Activated CD8-positive, alpha-beta memory T cell treated with anti-CD3 and anti-CD28 coated beads for 36 hours (primary cell): ENCODE data around the gene ARL5C. TPM values are rescaled to one million over a fixed set of nuclear protein-coding genes. Genes with fewer than 3 reads are reported as not detected.

Source experiments
- total RNA-seq, 2 experiments: library from RNA; stranded (reverse); gene quantifications; one replicate each; pipeline ENCODE4 v1.2.3, GENCODE V29; 2021

Gene ARL5C
- total RNA-seq, 2 experiments from 2014 or later = not detected

Other genes with a start within 250 kb of the ARL5C start
- not detected for gene FBXO47, start 198.8 kb downstream of the ARL5C start, total RNA-seq
- gene PLXDC1, start 14.5 kb downstream of the ARL5C start, total RNA-seq = 1 to 10 TPM in 1 of 2 experiments, under 1 TPM in 1; 0.71 to 1.1 TPM
- 10 to 100 TPM; 16.9 to 17.4 TPM for gene CACNB1, start 31.5 kb upstream of the ARL5C start, total RNA-seq
- gene RPL19, start 34.1 kb upstream of the ARL5C start, total RNA-seq = 1,000 to 10,000 TPM; 2,967 to 3,022 TPM
- gene STAC2, start 59.8 kb upstream of the ARL5C start, total RNA-seq = not detected
- gene FBXL20, start 235.5 kb upstream of the ARL5C start, total RNA-seq = 10 to 100 TPM; 24.9 to 25.2 TPM